EH (cell line): Measurements from ENCODE around the gene SERPIND1.

Experiments
- DNase-seq: peaks from one replicate; pipeline ENCODE4 v3.0.0-alpha.2; 2015; ENCODE audit warnings: low read depth

The SERPIND1 gene

GRCh38 chr22:20792966-20793728, 19.2 kb downstream of the SERPIND1 start:
- DNase-seq, result peak; percentile 69

DNA sequence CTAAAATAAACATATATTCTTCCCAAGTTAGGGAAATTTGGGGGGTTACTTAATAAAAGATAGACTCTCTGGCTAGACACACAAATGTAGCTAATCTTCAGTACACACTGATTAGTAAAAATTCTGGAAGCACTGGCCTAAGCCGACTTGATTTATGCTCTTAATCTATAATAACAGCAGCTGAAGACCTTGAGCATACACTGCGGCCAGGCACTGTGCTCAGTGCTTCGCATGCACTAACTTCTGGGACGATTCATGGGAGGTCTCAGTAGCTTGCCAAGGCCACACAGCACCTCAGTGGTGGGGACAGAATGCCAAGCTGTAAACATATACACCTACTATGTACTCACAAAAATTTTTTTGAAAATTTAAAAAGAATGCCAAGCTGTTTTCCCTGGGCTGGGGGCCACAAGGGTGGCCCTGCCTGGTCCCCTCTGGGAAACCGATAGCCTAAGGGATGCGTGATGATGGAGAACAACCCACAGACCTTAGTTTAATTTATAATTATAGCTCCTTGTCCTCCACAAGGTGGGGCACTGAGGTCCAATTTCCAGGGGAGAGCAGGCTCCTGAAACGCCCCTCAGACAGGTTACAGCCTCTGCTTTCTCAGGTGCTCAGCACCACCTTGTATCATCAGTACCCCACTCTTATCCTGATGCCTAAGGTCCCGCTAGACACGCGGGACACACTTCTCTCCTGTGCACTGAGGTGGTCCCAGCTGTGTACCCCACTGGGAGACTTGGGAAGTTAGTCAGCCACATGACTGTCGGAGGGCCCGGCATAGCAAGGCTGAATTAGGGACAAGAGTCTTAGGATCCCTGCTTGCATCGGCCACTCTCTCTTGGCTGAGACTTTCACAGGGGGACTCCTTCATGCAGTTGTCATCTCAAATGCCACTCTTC, 20.1 kb downstream of the SERPIND1 start:
- no peak for DNase-seq

- no peak for DNase-seq
These were observed 20.9 kb downstream of the SERPIND1 start for GRCh38 chr22:20794650-20795413.

DNA sequence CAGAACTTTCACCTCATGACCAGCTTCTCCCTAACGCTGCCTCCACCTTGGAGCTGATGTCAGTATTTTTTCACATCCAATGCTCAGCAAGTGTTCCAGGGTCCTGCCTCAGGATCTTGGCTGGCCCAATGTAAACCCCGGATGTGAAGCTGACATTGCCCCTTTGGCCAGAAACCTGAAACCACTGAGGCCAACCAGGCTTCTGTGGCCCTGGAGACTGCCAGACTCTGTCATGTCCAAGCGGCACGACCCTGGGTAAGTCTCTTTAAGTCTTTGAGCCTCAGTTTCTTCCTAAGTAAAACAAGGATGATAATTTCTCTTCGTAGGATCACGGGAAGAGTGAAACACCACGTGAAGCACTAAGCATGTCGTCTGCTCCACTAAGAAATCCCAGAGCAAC, 22.8 kb downstream of the SERPIND1 start:
- no peak for DNase-seq

- DNase-seq, result no peak
These were observed 24.3 kb downstream of the SERPIND1 start for GRCh38 chr22:20798218-20798617.

- DNase-seq, result no peak
These were observed 25.1 kb downstream of the SERPIND1 start for GRCh38 chr22:20798974-20799373.

DNA sequence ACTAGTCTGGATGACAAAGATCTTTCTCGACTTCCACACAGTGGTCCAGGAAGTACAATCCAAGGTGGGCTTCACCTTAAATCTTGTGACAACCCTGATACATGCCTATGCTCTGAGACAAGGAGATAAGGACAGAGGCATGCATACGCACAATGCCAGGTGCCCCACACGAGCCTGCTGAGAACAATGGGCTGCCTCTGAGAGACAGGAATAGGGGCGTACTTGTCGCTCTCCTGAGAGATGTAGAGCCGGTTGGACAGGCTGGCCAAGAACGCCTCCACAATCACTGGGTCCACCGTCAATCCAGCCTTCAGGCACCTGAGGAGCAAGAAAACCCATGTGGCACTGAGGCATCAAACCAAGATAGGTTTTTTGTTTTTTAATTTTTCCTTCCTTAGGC, 25.5 kb downstream of the SERPIND1 start:
- no peak for DNase-seq

DNA sequence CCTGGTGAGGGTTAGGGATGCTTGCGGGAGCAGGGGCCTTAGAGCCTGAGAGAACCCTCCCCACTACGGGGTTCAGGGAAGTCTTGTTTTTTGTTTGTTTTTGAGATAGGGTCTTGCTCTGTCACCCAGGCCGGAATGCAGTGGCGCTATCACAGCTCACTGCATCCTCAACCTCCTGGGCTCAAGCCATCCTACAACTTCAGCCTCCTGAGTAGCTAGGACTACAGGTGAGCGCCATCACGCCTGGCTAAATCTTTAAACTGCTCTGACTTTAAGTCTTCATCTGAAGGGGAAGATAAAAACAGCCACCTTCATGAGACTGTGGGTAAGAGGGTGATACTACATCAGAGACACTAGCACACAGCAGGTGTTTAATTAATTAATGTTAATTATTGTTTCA, 28.5 kb downstream of the SERPIND1 start:
- DNase-seq, result no peak

DNA sequence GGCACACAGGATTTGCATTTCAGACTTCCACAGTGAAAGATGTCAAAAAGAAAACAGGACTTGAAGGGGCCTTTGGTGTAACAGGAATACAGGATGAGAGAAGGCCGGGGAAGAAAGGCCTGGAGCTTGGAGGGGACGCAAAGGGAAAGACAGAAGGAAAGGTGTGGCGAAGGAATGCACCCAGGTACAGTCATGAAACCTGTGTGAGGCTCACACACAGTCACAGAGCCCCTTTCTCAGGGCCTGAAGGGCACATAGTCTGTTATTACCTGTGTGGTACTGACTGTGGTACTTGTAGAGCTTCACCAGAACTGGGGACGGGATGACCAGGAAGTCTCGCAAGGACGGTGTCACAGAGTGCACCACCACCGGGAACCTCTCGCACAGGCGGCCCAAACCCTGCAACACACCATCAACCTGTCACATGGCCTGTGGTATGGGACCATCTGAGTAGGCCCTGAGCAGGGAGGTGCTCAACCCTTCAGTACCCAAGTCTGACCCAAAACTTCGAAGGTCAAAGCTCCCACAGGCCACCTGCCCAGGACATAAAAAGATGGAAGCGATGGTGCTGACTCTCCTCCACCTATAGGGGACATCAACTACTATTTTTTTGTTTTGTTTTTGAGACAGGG, 29.1 kb downstream of the SERPIND1 start:
- DNase-seq, result no peak

DNA sequence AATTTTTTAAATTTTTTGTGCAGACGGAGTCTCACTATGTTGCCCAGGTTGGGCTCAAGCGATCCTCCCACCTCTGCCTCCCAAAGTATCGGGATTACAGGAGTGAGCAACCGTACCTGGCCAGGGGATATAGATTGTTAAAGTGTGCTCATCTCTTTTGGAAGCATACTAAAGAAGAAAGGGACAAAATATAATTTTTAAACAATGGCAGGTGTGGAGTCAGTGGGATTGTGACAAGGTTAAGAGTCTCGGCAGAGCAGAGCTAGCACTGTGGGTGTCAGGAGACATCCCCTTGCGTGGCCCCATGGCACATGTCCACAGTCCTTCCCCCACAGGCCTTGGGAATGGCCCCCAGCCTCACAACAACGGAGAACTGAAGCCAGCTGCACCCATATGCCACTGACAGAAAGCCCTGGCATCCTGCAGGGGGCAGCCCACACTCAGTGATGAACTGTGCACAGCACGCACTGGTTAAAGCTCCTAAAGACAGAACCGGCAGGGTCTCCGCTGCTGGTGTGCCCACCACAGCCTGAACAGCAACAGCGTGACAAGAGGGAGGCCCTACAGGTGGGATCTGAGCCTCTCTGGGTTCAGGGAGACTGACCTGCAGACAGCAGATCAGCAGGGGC, 29.9 kb downstream of the SERPIND1 start:
- peak; percentile 53 for DNase-seq

GRCh38 chr22:20804650-20805049, 30.7 kb downstream of the SERPIND1 start:
- DNase-seq, result no peak

GRCh38 chr22:20805972-20806471, 32.1 kb downstream of the SERPIND1 start:
- peak; percentile 63 for DNase-seq

- peak; percentile 98 for DNase-seq
These were observed 33.4 kb downstream of the SERPIND1 start for GRCh38 chr22:20807315-20807752.

GRCh38 chr22:20808844-20809243, 34.9 kb downstream of the SERPIND1 start:
- no peak for DNase-seq

DNA sequence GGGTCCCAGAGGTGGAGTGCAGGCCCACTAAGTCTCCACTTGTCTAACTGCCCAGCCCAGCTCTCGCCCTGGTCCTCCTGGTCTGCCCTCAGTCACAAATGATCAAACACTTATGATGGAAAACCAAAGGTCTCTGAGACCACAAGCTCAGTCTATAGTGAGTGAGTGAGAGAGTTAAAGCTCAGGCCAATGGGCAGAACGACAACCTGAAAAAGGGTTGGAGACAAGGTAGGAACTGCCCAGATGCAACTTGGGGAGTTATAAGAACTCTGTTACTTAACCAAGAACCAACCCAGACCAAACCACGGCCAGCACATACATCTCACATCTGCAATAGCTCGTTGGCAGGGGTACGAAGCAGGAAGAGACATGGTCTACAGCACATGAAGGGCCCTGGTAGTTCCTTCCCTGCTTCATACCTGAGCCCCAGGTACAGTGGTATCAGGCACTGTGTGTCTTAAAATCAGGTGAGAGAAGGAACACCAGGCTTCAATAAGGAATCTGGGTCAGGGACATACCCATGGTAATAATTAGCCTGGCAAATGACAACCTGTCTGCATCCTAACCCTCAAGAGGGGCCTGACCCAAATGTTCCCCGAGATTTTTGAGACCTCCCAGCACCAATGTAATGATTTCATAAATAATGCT, 35.7 kb downstream of the SERPIND1 start:
- no peak for DNase-seq

DNA sequence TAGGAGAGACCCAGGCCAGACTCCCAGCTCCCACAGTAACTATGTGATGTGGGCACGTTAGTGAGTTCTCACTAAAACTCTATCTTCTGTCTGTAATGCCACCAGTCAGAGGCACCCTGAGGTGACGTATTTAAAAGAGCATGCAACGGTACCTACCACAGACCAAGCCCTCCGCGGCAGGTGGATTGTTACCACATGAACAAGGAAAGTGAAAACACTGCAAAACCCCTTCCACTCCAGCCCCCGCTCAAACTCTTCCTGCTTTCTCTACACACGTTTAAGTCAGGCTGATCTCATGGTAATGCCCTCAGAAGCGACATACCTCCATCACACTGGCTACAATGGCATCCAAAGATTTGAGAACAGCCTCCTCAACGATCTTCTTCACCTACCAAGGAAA, 36.7 kb downstream of the SERPIND1 start:
- DNase-seq, result no peak

DNA sequence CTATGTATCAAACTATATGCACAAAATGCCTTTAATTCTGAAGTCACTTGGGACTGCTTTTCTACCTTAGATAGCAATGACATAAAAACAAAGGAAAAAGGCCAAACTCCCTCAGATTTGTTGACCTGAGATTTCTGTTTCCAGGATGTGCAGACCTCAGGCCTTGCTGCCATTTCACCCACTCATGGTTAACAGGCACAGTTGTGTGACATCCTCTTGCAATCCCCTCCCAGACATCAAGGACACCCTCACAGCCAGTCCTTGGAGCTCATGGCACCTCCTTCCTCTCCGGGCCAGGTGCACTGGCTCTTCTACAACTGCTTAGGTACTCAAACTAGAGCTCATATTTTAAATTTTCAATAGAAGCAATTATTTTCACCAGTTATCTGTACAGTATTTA, 37.3 kb downstream of the SERPIND1 start:
- no peak for DNase-seq

- no peak for DNase-seq
These were observed 38.2 kb downstream of the SERPIND1 start for GRCh38 chr22:20811971-20812660.

DNA sequence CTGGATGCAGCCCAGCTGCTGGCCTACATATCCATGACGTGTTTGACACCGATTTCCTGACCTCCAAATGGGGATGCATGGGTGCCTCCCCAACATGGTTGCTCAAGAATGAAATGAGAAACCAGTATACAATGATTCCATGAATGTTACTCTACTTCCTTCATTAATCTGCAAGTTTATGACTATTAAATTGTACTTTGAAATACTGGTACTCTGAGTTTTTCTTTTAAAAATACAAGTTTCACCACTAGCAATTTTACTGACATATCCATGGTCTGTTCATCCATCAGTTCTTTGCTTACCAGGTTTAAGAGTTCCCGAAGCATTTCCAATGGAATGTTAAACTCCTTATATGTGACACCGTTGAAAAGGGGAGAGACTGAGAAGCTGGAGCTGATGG, 39.1 kb downstream of the SERPIND1 start:
- no peak for DNase-seq

DNA sequence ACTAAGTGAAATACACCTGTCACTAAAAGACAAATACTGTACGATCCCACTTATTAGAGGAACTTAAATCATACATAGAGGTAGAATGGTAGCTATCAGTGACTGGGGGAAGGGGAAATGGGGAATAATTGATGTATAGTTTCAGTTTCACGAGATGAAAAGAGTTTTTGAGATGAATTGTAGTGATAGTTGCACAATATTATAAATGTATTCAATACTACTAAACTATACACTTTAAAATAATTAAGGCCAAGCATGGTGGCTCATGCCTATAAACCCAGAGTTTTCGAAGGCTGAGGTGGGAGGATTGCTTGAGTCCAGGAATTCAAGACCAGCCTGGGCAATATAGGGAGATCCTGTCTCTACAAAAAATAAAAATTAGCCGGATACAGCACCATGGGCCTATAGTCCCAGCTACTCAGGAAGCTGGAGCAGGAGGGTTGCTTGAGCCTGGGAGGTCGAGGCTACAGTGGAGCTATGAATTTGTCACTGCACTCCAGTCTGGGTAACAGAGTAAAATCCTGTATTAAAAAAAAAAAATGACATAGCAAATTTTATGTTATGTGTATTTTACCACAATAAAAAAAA, 40.4 kb downstream of the SERPIND1 start:
- no peak for DNase-seq
